Heart left ventricle (tissue), 16 donors: ENCODE measurements around the gene EVC. TPM values are rescaled to one million over a fixed set of nuclear protein-coding genes. Genes with fewer than 3 reads are reported as not detected.

Source experiments
- ATAC-seq, 4 donors: fragments of 200-7000 bp; cut with Tn5 transposase; one replicate each; pipeline ENCODE4 v1.9.1; 2020 to 2022; ENCODE audit warnings: moderate library complexity in 4 of 4, mild to moderate bottlenecking in 3 of 4, moderate number of reproducible peaks in 1 of 4
- DNase-seq, 5 donors: peaks; one replicate each; pipeline ENCODE4 v3.0.0-alpha.2; 2020
- H3K27ac ChIP-seq, 12 donors: fragments of 200-600 bp; sonication (generic) in 4 of 12; one replicate each; pipeline versions ENCODE4 v1.5.0 to v1.8.0; 2016 to 2022; ENCODE audit warnings: mild to moderate bottlenecking in 2 of 12
- H3K27me3 ChIP-seq, 9 donors: fragments of 200-600 bp; sonication (generic) in 2 of 9; one replicate each; pipeline versions ENCODE4 v1.5.1 to v1.8.0; 2016 to 2022; ENCODE audit warnings: mild to moderate bottlenecking in 3 of 9
- H3K36me3 ChIP-seq, 9 donors: fragments of 200-600 bp; sonication (generic) in 2 of 9; one replicate each; pipeline versions ENCODE4 v1.5.0 to v1.8.0; 2018 to 2022; ENCODE audit warnings: mild to moderate bottlenecking in 2 of 9
- H3K4me1 ChIP-seq, 12 donors: fragments of 200-600 bp; sonication (generic) in 4 of 12; one replicate each; pipeline versions ENCODE4 v1.5.0 to v1.8.0; 2016 to 2022; ENCODE audit warnings: mild to moderate bottlenecking in 3 of 12
- H3K4me3 ChIP-seq, 12 donors: fragments of 200-600 bp; sonication (generic) in 4 of 12; one replicate each; pipeline versions ENCODE4 v1.5.0 to v1.8.0; 2017 to 2022; ENCODE audit warnings: mild to moderate bottlenecking in 9 of 12, moderate library complexity in 4 of 12
- H3K9me3 ChIP-seq, 12 donors: fragments of 200-600 bp; sonication (generic) in 4 of 12; one replicate each; pipeline versions ENCODE4 v1.5.0 to v1.8.0; 2016 to 2022; ENCODE audit warnings: mild to moderate bottlenecking in 1 of 12
- POLR2A ChIP-seq, 2 donors: fragments of 450-650 bp; IDR thresholded peaks; one replicate each; pipeline ENCODE4 v1.6.1; 2017; ENCODE audit warnings: antibody characterized with exemption in 2 of 2, mild to moderate bottlenecking in 2 of 2, moderate library complexity in 2 of 2
- WGBS, 4 donors: extraction: QIAGEN DNeasy Blood & Tissue Kit in 2 of 4; methylation state at CpG; one replicate each; pipeline versions ENCODE4 v1.1.5 to v1.1.7; 2013 to 2018; 5-methylcytosine and 5-hydroxymethylcytosine counted together
- intact Hi-C, 10 donors: fragments of 100-400 bp; cut with DNase I; formaldehyde crosslinking; loops; one replicate each; pipeline versions ENCODE4 v1.11.1 to v1.14.2; 2022
- polyA plus RNA-seq, 2 donors: library from polyadenylated mRNA; stranded (reverse); fragments of 200-250 nt; gene quantifications; one replicate each; pipeline ENCODE4 v1.2.3, GENCODE V29; 2013
- total RNA-seq, 9 donors: library from RNA; depleted of rRNA in 2 of 9; stranded (reverse); fragments of >200 nt in 2 of 9; fragmentation: NEBNext Ultra II Directional in 3 of 9; extraction: Animal tissue kit (Norgen Biotek cat#: 25700) in 3 of 9; gene quantifications; one replicate each; pipeline versions ENCODE4 v1.1.0 to v1.2.4, GENCODE V29; 2016 to 2023
- TF ChIP-seq, protein P1 (sequence below), 12 donors: fragments of 200-600 bp; sonication (generic) in 4 of 12; IDR thresholded peaks; one replicate each; pipeline versions ENCODE4 v1.5.0 to v1.8.0; 2018 to 2022; ENCODE audit warnings: antibody characterized with exemption in 12 of 12, mild to moderate bottlenecking in 5 of 12
- donor health status: ischemic (EF 13 %, LVEDD 7.1; RV severe dilation, severe dysfunction).
- donor health status: healthy with polysubstance abuse.
- donor health status: DM: no; HTN: yes; CAD: no.
- donor health status: DM: no; HTN: no; CAD: no.
- donor health status: ischemic (EF 25% LVEDD 6.9; RV normal size, moderate dysfunction).
- donor health status: ischemic (EF 25% LVEDD 5.7; RV mildly dilated, moderate dysfunction).
- donor health status: healthy.
- donor health status: DM: yes; HTN: yes; CAD: no.
- donor health status: ischemic (EF 35%, LVEDD 5.7; RV mildly dilated, moderate dysfunction).
- donor health status: nonischemic (EF 11% LVEDD 7.7; RV severe dilation, severe dysfunction).
- donor health status: DM: yes; HTN: yes; CAD: no.
- donor health status: PGD.
- donor health status: ischemic (EF 29% LVEDD 5.4; RV normal size, mild dysfunction).
- donor health status: nonischemic (EF 23%, LVEDD 6.1; RV moderate dilation, normal function).

EVC gene
- total and polyA plus RNA-seq, 11 donors, result 2.4 to 11.3 (median 4.1) TPM

DNA sequence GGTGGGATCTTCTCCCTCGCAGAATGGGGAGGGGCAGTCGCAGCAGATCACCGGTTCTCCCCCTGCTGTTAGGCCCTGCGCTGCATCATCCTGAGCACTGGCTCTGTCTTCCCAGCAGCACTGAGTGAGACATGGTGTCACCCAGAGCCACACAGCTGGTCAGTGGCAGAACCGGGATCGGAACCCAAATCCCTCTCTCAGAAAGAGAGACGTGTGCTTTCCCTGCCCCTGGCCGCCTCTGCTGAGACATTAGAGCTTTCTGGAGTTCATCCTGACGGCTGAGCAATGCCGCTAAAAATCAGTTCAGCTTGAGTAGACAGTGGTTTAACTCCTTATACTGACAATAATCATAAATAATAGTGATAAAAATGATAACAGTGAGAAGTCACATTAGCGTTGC lies 87.9 kb downstream of the EVC start:
- intact Hi-C loops, result loop anchor here in 2 of 10 donors (10.0 kb wide), 2 partner anchors 744 to 1314 kb away; partner anchors contain the start of gene STK32B (in 1 of the 2)
- Histone ChIP-seq H3K4me3 (no peak overlapping the region), H3K4me1 (peaks cover 0 to 3% (median 0%) of the 10 kb centered on the region in 12 donors), H3K27ac (no peak overlapping the region), H3K9me3 (no peaks in the 10 kb centered on the region), H3K36me3 (peaks cover 0 to 62% (median 8%) of the 10 kb centered on the region in 9 donors), H3K27me3 (no peaks in the 10 kb centered on the region)
- 91 to 95% (median 92%) methylated on average over 11 of the region's 11 CpGs for WGBS, 4 donors
- no peak for ATAC-seq
- DNase-seq, result no peak
- no peak for TF ChIP-seq POLR2A (IDR thresholded peaks at IDR 0.05)
- TF ChIP-seq, protein P1, sequence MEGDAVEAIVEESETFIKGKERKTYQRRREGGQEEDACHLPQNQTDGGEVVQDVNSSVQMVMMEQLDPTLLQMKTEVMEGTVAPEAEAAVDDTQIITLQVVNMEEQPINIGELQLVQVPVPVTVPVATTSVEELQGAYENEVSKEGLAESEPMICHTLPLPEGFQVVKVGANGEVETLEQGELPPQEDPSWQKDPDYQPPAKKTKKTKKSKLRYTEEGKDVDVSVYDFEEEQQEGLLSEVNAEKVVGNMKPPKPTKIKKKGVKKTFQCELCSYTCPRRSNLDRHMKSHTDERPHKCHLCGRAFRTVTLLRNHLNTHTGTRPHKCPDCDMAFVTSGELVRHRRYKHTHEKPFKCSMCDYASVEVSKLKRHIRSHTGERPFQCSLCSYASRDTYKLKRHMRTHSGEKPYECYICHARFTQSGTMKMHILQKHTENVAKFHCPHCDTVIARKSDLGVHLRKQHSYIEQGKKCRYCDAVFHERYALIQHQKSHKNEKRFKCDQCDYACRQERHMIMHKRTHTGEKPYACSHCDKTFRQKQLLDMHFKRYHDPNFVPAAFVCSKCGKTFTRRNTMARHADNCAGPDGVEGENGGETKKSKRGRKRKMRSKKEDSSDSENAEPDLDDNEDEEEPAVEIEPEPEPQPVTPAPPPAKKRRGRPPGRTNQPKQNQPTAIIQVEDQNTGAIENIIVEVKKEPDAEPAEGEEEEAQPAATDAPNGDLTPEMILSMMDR (IDR thresholded peaks at IDR 0.05), result no peak

DNA sequence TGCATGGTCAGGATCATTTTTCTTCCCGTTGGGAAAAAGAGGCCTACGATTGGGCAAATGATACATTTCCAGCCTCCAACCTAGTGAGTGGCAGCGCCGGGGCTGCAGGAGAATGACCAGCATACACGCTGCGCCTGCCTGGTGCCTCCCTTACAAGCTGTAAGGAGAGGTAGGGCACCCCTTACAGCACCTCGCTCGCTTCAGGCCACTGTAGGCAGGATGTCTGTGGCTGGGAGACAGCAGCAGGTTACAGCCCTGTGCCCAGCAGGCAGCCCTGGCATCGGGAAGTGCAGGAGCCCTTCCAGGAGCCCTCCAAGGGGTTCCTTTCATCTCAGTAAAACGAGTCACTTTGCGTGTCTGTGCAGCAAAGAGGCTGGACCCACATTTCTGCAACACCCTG lies 88.4 kb downstream of the EVC start:
- intact Hi-C loops, result loop anchor here in 2 of 10 donors (10.0 kb wide), 2 partner anchors 745 to 1315 kb away; partner anchors contain the start of gene STK32B (in 1 of the 2)
- peaks cover 0 to 3% (median 0%) of the 10 kb centered on the region in 12 donors for H3K4me1 ChIP-seq
- no peak for ATAC-seq
- H3K27ac ChIP-seq, result no peak overlapping the region
- H3K9me3 ChIP-seq, result no peaks in the 10 kb centered on the region
- DNase-seq, result no peak
- no peak overlapping the region for H3K4me3 ChIP-seq
- 87 to 91% (median 89%) methylated on average over 9 to 11 of the region's 11 CpGs for WGBS, 4 donors
- H3K36me3 ChIP-seq, result peaks cover 0 to 64% (median 8%) of the 10 kb centered on the region in 9 donors
- no peak for TF ChIP-seq POLR2A (IDR thresholded peaks at IDR 0.05)
- TF ChIP-seq, protein P1 (IDR thresholded peaks at IDR 0.05), result no peak
- no peaks in the 10 kb centered on the region for H3K27me3 ChIP-seq

DNA sequence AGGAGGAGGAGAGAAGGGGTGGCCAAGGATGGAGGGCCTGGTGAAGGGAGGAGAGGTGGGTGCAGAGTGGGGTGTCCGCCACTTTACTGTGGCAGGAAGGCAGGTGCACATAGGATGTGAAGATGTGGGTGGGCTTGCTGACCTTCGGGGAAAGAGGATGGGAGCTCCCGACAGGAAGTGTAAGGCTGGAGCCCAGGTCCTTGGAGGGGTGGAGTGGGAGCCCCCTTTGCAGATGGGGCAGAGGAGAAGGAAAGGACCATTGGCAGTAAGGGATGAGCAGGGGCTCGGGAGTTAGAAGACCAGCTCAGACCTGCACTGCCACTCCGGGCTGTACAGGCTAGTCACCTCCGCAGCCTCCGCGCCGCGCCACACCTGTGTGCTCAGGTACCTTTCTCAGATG lies 89.5 kb downstream of the EVC start:
- 89 to 90% (median 89%) methylated on average over 10 of the region's 10 CpGs for WGBS, 4 donors
- H3K27me3 ChIP-seq, result no peaks in the 10 kb centered on the region
- H3K36me3 ChIP-seq, result peaks cover 0 to 64% (median 3%) of the 10 kb centered on the region in 9 donors
- no peak overlapping the region for H3K4me3 ChIP-seq
- ATAC-seq, result no peak
- no peak for DNase-seq
- H3K27ac ChIP-seq, result no peak overlapping the region
- no peaks in the 10 kb centered on the region for H3K9me3 ChIP-seq
- TF ChIP-seq, protein P1 (IDR thresholded peaks at IDR 0.05), result no peak
- TF ChIP-seq POLR2A (IDR thresholded peaks at IDR 0.05), result no peak
- H3K4me1 ChIP-seq, result peaks cover 0 to 3% (median 0%) of the 10 kb centered on the region in 12 donors
- intact Hi-C loops, result no loop called here

GRCh38 chr4:5801696-5802095 lies 90.7 kb downstream of the EVC start:
- 89 to 93% (median 91%) methylated on average over 13 of the region's 13 CpGs for WGBS, 4 donors
- no peak for TF ChIP-seq POLR2A (IDR thresholded peaks at IDR 0.05)
- TF ChIP-seq, protein P1 (IDR thresholded peaks at IDR 0.05), result no peak
- Histone ChIP-seq H3K36me3 (peaks cover 0 to 56% (median 0%) of the 10 kb centered on the region in 9 donors), H3K4me1 (peaks cover 0 to 3% (median 0%) of the 10 kb centered on the region in 12 donors), H3K27me3 (no peaks in the 10 kb centered on the region), H3K4me3 (no peak overlapping the region), H3K9me3 (no peaks in the 10 kb centered on the region), H3K27ac (no peak overlapping the region)
- DNase-seq, result no peak
- intact Hi-C loops, result no loop called here
- ATAC-seq, result no peak
